H1 (cell line): Measurements from ENCODE around the gene WNK2. TPM values are rescaled to one million over a fixed set of nuclear protein-coding genes. Genes with fewer than 3 reads are reported as not detected.
"Not testable (repeated sequence)": the region's sequence is repeated elsewhere in the genome, so short reads cannot be mapped to it uniquely, and the experiment has no call there.

Experiments
- CTCF ChIA-PET: fragments of 300-600 bp; sonication (Branson Sonifier 250); formaldehyde crosslinking; loops from one replicate; lab custom pipeline; 2021; ENCODE audit not compliant: partially characterized antibody; lab: Charles Lee
- POLR2A ChIA-PET: fragments of 300-600 bp; sonication (Branson Sonifier 250); formaldehyde crosslinking; loops from one replicate; lab custom pipeline; 2021; ENCODE audit warnings: inconsistent platforms; ENCODE audit not compliant: partially characterized antibody; lab: Charles Lee
- DNase-seq, 2 experiments: peaks; one replicate each; pipeline versions ENCODE4 v3.0.0 to v3.0.0-alpha.2; 2010 to 2022; ENCODE audit warnings: low spot score in 2 of 2, low read depth in 1 of 2, mixed read lengths in 1 of 2
- FAIRE-seq: peaks from 2 replicates; lab custom pipeline; 2011; peaks lifted over from hg19 to GRCh38; lab: Jason Lieb, UNC
- H2AFZ ChIP-seq: 2 replicates; pipeline ENCODE4 v1.8.1; 2012; ENCODE audit warnings: low read length, inconsistent platforms
- H2AK5ac ChIP-seq: 2 replicates; pipeline ENCODE4 v1.6.1; 2013; ENCODE audit warnings: low read depth, low read length
- H2BK120ac ChIP-seq: replicated peaks from 2 replicates; pipeline ENCODE3; 2013; ENCODE audit warnings: low read depth, low read length, inconsistent platforms
- H2BK12ac ChIP-seq: 2 replicates; pipeline ENCODE4 v1.6.1; 2013; ENCODE audit warnings: low read depth, low read length
- H2BK15ac ChIP-seq: 2 replicates; pipeline ENCODE4 v1.6.1; 2013; ENCODE audit warnings: low read length
- H2BK20ac ChIP-seq: 2 replicates; pipeline ENCODE4 v1.6.1; 2013; ENCODE audit warnings: low read length
- H2BK5ac ChIP-seq: 2 replicates; pipeline ENCODE4 v1.6.1; 2013; ENCODE audit warnings: low read depth, low read length
- H3K14ac ChIP-seq: 2 replicates; pipeline ENCODE4 v1.6.1; 2013; ENCODE audit warnings: inconsistent platforms; ENCODE audit not compliant: insufficient read length
- H3K18ac ChIP-seq: 2 replicates; pipeline ENCODE4 v1.6.1; 2013; ENCODE audit warnings: low read length; ENCODE audit errors: extremely low read depth
- H3K23ac ChIP-seq: 2 replicates; pipeline ENCODE4 v1.6.1; 2013; ENCODE audit warnings: inconsistent platforms; ENCODE audit not compliant: insufficient read length
- H3K23me2 ChIP-seq: 2 replicates; pipeline ENCODE4 v1.6.1; 2013; ENCODE audit warnings: low read depth, low read length
- H3K27ac ChIP-seq: 2 replicates; pipeline ENCODE4 v1.6.1; 2011; ENCODE audit warnings: low read depth, low read length, inconsistent platforms
- H3K27me3 ChIP-seq, 4 experiments: replicated peaks in 1 of 4; 1 replicate in 1 of 4; 2 replicates in 3 of 4; pipeline versions ENCODE4 v1.6.1 to v1.8.1; 2011 to 2013; ENCODE audit warnings: low read length in 3 of 4, mild to moderate bottlenecking in 3 of 4, inconsistent platforms in 2 of 4, mixed read lengths in 2 of 4, moderate library complexity in 1 of 4; ENCODE audit not compliant: control insufficient read depth in 3 of 4, insufficient read depth in 3 of 4; ENCODE audit errors: extremely low read depth in 1 of 4
- H3K36me3 ChIP-seq, 4 experiments: 2 replicates each; pipeline versions ENCODE4 v1.6.1 to v1.8.1; 2011 to 2013; ENCODE audit warnings: mild to moderate bottlenecking in 4 of 4, low read length in 3 of 4, moderate library complexity in 2 of 4, control low read depth in 1 of 4, inconsistent platforms in 1 of 4; ENCODE audit not compliant: insufficient read depth in 4 of 4, control insufficient read depth in 2 of 4
- H3K4ac ChIP-seq: replicated peaks from 2 replicates; pipeline ENCODE3; 2013; ENCODE audit warnings: low read length, low read depth, mixed read lengths, inconsistent platforms; ENCODE audit not compliant: insufficient read length
- H3K4me1 ChIP-seq, 4 experiments: replicated peaks in 1 of 4; 1 replicate in 1 of 4; 2 replicates in 3 of 4; pipeline versions ENCODE4 v1.6.1 to v1.8.1; 2011 to 2013; ENCODE audit warnings: low read length in 3 of 4, inconsistent platforms in 2 of 4, mixed read lengths in 1 of 4; ENCODE audit not compliant: insufficient read depth in 4 of 4, control insufficient read depth in 3 of 4
- H3K4me2 ChIP-seq, 2 experiments: 2 replicates each; pipeline versions ENCODE4 v1.6.1 to v1.8.1; 2011 to 2013; ENCODE audit warnings: low read depth in 2 of 2, low read length in 2 of 2, control low read depth in 1 of 2, inconsistent platforms in 1 of 2, mild to moderate bottlenecking in 1 of 2; ENCODE audit not compliant: insufficient read depth in 1 of 2
- H3K4me3 ChIP-seq, 4 experiments: fragments of 200-600, 300-600 bp in 1 of 4; sonication (generic), shearing (Covaris generic), sonication (Bioruptor Twin) in 1 of 4; 2 replicates each; pipeline versions ENCODE4 v1.5.1 to v1.8.1; 2011 to 2016; ENCODE audit warnings: low read length in 4 of 4, low read depth in 3 of 4, control low read depth in 2 of 4, inconsistent platforms in 2 of 4, mild to moderate bottlenecking in 2 of 4, mixed read lengths in 1 of 4, moderate library complexity in 1 of 4; ENCODE audit not compliant: insufficient read depth in 2 of 4; ENCODE audit errors: extremely low read depth in 1 of 4
- H3K56ac ChIP-seq: replicated peaks from 2 replicates; pipeline ENCODE3; 2013; ENCODE audit warnings: low read depth, mild to moderate bottlenecking, mixed read lengths, low read length, inconsistent platforms; ENCODE audit not compliant: insufficient read length
- H3K79me1 ChIP-seq: 2 replicates; pipeline ENCODE4 v1.6.1; 2013; ENCODE audit warnings: low read depth, low read length, control low read depth
- H3K79me2 ChIP-seq, 2 experiments: 2 replicates each; pipeline versions ENCODE4 v1.6.1 to v1.8.1; 2012 to 2013; ENCODE audit warnings: low read length in 2 of 2, mild to moderate bottlenecking in 2 of 2, inconsistent platforms in 1 of 2; ENCODE audit not compliant: insufficient read depth in 2 of 2, control insufficient read depth in 1 of 2
- H3K9ac ChIP-seq, 4 experiments: replicated peaks in 1 of 4; 1 replicate in 1 of 4; 2 replicates in 3 of 4; pipeline versions ENCODE4 v1.6.1 to v1.8.1; 2011 to 2013; ENCODE audit warnings: low read depth in 3 of 4, low read length in 3 of 4, control low read depth in 2 of 4, mild to moderate bottlenecking in 2 of 4, moderate library complexity in 2 of 4, inconsistent platforms in 1 of 4; ENCODE audit errors: extremely low read depth in 1 of 4
- H3K9me3 ChIP-seq, 2 experiments: 2 replicates each; pipeline versions ENCODE4 v1.6.1 to v1.8.1; 2012 to 2013; ENCODE audit warnings: mild to moderate bottlenecking in 2 of 2, moderate library complexity in 2 of 2, control low read depth in 1 of 2, inconsistent platforms in 1 of 2, low read depth in 1 of 2, low read length in 1 of 2, mixed read lengths in 1 of 2; ENCODE audit not compliant: insufficient read depth in 2 of 2
- H4K20me1 ChIP-seq, 2 experiments: replicated peaks in 1 of 2; 2 replicates each; pipeline versions ENCODE3 to v1.8.1; 2011 to 2013; ENCODE audit warnings: inconsistent platforms in 2 of 2, low read length in 2 of 2, mild to moderate bottlenecking in 1 of 2; ENCODE audit not compliant: insufficient read depth in 2 of 2, control insufficient read depth in 1 of 2
- H4K5ac ChIP-seq: 2 replicates; pipeline ENCODE4 v1.6.1; 2013; ENCODE audit warnings: low read length, low read depth, mixed read lengths, inconsistent platforms; ENCODE audit not compliant: insufficient read length
- H4K8ac ChIP-seq: 2 replicates; pipeline ENCODE4 v1.8.0; 2013; ENCODE audit warnings: mild to moderate bottlenecking, moderate library complexity, low read length, inconsistent platforms; ENCODE audit not compliant: insufficient read depth; ENCODE audit errors: extremely low read depth
- H4K91ac ChIP-seq: replicated peaks from 2 replicates; pipeline ENCODE3; 2013; ENCODE audit warnings: low read length, mixed read lengths, inconsistent platforms; ENCODE audit not compliant: insufficient read length
- WGBS, 2 experiments: shearing (Covaris generic) in 1 of 2; methylation state at CpG; one replicate each; pipeline versions ENCODE4 v1.1.6 to v1.1.7; 2013 to 2015; ENCODE audit warnings: low lambda C conversion rate in 2 of 2, mixed read lengths in 2 of 2, inconsistent platforms in 1 of 2, low coverage in 1 of 2, missing lambda C conversion rate in 1 of 2; ENCODE audit not compliant: insufficient replicate concordance in 2 of 2, insufficient coverage in 1 of 2, insufficient read length in 1 of 2; ENCODE audit errors: extremely low coverage in 1 of 2, missing lambda C conversion rate in 1 of 2; 5-methylcytosine and 5-hydroxymethylcytosine counted together
- polyA plus RNA-seq, 7 experiments: library from polyadenylated mRNA; depleted of rRNA in 3 of 7; stranded (reverse) in 5 of 7; unstranded in 2 of 7; fragments of >200 nt in 5 of 7; fragments of 200-250 nt in 2 of 7; gene quantifications; 1 replicate in 5 of 7; 2 replicates in 1 of 7; 4 replicates in 1 of 7; pipeline versions ENCODE4 v1.2.1 to v1.2.3, GENCODE V29; 2011 to 2013; ENCODE audit warnings: missing spikeins in 2 of 7, mixed read lengths in 2 of 7
- total RNA-seq: library from RNA; stranded (reverse); fragmentation: NEBNext Ultra II Directional; extraction: Animal tissue kit (Norgen Biotek cat#: 25700); gene quantifications from 2 replicates; pipeline ENCODE4 v1.2.1, GENCODE V29; 2021

WNK2 gene
- total and polyA plus RNA-seq, 2 of the 8 experiments (the other 6 are each of a cell fraction or from before 2014, with no cell fraction given), result 12.0 to 87.2 TPM

DNA sequence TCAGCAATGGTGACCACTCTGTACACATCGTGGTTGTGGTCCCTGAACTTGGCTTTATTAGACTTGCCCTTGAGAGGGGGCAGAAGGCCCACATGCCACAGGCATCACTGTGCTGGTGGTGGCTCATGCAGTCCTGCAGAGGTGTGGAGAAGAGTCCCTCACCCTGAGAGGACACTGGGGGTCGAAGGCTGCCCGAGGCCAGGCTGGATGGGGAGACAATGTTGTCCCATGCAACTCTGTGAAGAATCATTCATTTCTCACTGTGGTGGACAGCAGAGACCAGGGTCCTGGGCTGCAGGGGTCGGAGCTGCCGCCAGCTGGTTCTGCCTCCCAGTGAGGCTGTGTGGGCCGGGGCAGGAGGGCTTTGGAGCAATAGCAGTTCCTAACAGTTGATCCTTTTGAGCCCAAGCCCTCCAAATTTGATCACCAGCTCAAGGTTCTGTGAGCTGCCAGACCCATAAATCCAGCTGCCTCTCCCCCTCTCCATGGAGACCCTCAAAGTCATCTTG, 139.6 kb downstream of the WNK2 start:
- H4K91ac ChIP-seq, FAIRE-seq: not testable (repeated sequence)

More for the DNA sequence above, 139.6 kb downstream of the WNK2 start:
- H2AFZ ChIP-seq, H3K23me2 ChIP-seq, H2AK5ac ChIP-seq, H3K79me1 ChIP-seq, H2BK5ac ChIP-seq, H3K23ac ChIP-seq, H3K27ac ChIP-seq, H3K14ac ChIP-seq, H4K5ac ChIP-seq, H2BK12ac ChIP-seq, H3K9ac ChIP-seq, H2BK120ac ChIP-seq, H3K4me1 ChIP-seq, H2BK20ac ChIP-seq, H4K20me1 ChIP-seq, H3K79me2 ChIP-seq, H3K4me3 ChIP-seq, H4K8ac ChIP-seq, H3K27me3 ChIP-seq, DNase-seq, H2BK15ac ChIP-seq, H3K4ac ChIP-seq, H3K4me2 ChIP-seq, H3K18ac ChIP-seq, H3K56ac ChIP-seq, H3K36me3 ChIP-seq: not testable (repeated sequence)
- peaks cover 0 to 11% of the 10 kb centered on the region in 2 experiments; a peak in 2 of 4 replicates for H3K9me3 ChIP-seq
- POLR2A ChIA-PET, result interaction anchor here (0.8 to 1.5 kb wide), 2 partner anchors 39 kb away, joined by 3 read pairs; no protein-coding TSS in a partner anchor
- CTCF ChIA-PET, result interaction anchor here (1.2 to 1.7 kb wide), 3 partner anchors 11 to 169 kb away, joined by 4 to 8 read pairs (median 5); no protein-coding TSS in a partner anchor
- WGBS, 2 experiments, result 98% methylated on average over 6 of the region's 6 CpGs; no CpG with 5 or more reads in 1 of the 2 experiments
